Measurements from ENCODE around the gene EIPR1.
"Not testable (repeated sequence)": the region's sequence is repeated elsewhere in the genome, so short reads cannot be mapped to it uniquely, and the experiment has no call there.

DNA sequence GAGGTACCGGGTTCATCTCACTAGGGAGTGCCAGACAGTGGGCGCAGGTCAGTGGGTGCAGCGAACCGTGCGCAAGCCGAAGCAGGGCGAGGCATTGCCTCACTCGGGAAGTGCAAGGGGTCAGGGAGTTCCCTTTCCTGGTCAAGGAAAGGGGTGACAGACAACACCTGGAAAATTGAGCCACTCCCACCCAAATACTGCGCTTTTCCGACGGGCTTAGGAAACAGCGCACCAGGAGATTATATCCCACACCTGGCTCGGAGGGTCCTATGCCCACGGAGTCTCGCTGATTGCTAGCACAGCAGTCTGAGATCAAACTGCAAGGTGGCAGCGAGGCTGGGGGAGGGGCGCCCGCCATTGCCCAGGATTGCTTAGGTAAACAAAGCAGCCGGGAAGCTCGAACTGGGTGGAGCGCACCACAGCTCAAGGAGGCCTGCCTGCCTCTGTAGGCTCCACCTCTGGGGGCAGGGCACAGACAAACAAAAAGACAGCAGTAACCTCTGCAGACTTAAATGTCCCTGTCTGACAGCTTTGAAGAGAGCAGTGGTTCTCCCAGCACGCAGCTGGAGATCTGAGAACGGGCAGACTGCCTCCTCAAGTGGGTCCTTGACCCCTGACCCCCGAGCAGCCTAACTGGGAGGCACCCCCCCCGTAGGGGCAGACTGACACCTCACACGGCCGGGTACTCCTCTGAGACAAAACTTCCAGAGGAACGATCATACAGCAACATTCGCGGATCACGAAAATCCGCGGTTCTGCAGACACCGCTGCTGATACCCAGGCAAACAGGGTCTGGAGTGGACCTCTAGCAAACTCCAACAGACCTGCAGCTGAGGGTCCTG, 8.1 kb downstream of the EIPR1 start:
- TF ChIP-seq RCOR1 (IDR thresholded peaks at IDR 0.05; ENCODE audit: insufficient replicate concordance, low read length); POLR2A (IDR thresholded peaks at IDR 0.05; ENCODE audit: low read depth, low read length); CEBPB (IDR thresholded peaks at IDR 0.05; ENCODE audit: low read depth, low read length); RAD21 (IDR thresholded peaks at IDR 0.05; ENCODE audit: low read length); MAFK (IDR thresholded peaks at IDR 0.05; ENCODE audit: low read depth, low read length): not testable (repeated sequence)
- TF ChIP-seq, protein P1, sequence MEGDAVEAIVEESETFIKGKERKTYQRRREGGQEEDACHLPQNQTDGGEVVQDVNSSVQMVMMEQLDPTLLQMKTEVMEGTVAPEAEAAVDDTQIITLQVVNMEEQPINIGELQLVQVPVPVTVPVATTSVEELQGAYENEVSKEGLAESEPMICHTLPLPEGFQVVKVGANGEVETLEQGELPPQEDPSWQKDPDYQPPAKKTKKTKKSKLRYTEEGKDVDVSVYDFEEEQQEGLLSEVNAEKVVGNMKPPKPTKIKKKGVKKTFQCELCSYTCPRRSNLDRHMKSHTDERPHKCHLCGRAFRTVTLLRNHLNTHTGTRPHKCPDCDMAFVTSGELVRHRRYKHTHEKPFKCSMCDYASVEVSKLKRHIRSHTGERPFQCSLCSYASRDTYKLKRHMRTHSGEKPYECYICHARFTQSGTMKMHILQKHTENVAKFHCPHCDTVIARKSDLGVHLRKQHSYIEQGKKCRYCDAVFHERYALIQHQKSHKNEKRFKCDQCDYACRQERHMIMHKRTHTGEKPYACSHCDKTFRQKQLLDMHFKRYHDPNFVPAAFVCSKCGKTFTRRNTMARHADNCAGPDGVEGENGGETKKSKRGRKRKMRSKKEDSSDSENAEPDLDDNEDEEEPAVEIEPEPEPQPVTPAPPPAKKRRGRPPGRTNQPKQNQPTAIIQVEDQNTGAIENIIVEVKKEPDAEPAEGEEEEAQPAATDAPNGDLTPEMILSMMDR (conservative IDR thresholded peaks at IDR 0.05; ENCODE audit: low read depth, low read length) = not testable (repeated sequence)

Data from IMR-90 (cell line).